ENCODE results near the gene TCF4.

The TCF4 gene

GRCh38 chr18:55547705-55548056 is 40.3 kb downstream of the TCF4 start:
- in situ Hi-C loops (cut with HindIII; ENCODE audit: low sequenced_read_pairs) = no loop called here

GRCh38 chr18:55546851-55547704 is 40.9 kb downstream of the TCF4 start:
- in situ Hi-C loops (cut with HindIII; ENCODE audit: low sequenced_read_pairs) = no loop called here

GRCh38 chr18:55544014-55544413 is 44.0 kb downstream of the TCF4 start:
- in situ Hi-C loops (cut with HindIII; ENCODE audit: low sequenced_read_pairs) = no loop called here

- in situ Hi-C loops (cut with HindIII; ENCODE audit: low sequenced_read_pairs) = no loop called here
Observed at GRCh38 chr18:55543130-55543704, 44.8 kb downstream of the TCF4 start.

GRCh38 chr18:55541571-55541970 is 46.4 kb downstream of the TCF4 start:
- in situ Hi-C loops (cut with HindIII; ENCODE audit: low sequenced_read_pairs) = no loop called here

GRCh38 chr18:55539240-55539639 is 48.8 kb downstream of the TCF4 start:
- in situ Hi-C loops (cut with HindIII; ENCODE audit: low sequenced_read_pairs) = no loop called here

- in situ Hi-C loops (cut with HindIII; ENCODE audit: low sequenced_read_pairs) = no loop called here
Observed at GRCh38 chr18:55534996-55535395, 53.0 kb downstream of the TCF4 start.

- in situ Hi-C loops (cut with HindIII; ENCODE audit: low sequenced_read_pairs) = no loop called here
Observed at GRCh38 chr18:55534547-55534946, 53.4 kb downstream of the TCF4 start.

- in situ Hi-C loops (cut with HindIII; ENCODE audit: low sequenced_read_pairs) = no loop called here
Observed at GRCh38 chr18:55530166-55530565, 57.8 kb downstream of the TCF4 start.

- in situ Hi-C loops (cut with HindIII; ENCODE audit: low sequenced_read_pairs) = no loop called here
Observed at GRCh38 chr18:55529581-55529980, 58.4 kb downstream of the TCF4 start.

- in situ Hi-C loops (cut with HindIII; ENCODE audit: low sequenced_read_pairs) = no loop called here
Observed at GRCh38 chr18:55525845-55526244, 62.1 kb downstream of the TCF4 start.

- in situ Hi-C loops (cut with HindIII; ENCODE audit: low sequenced_read_pairs) = no loop called here
Observed at GRCh38 chr18:55524353-55525073, 63.5 kb downstream of the TCF4 start.

- in situ Hi-C loops (cut with HindIII; ENCODE audit: low sequenced_read_pairs) = no loop called here
Observed at GRCh38 chr18:55523001-55523400, 65.0 kb downstream of the TCF4 start.

- in situ Hi-C loops (cut with HindIII; ENCODE audit: low sequenced_read_pairs) = no loop called here
Observed at GRCh38 chr18:55522011-55522410, 66.0 kb downstream of the TCF4 start.

GRCh38 chr18:55517055-55517454 is 70.9 kb downstream of the TCF4 start:
- in situ Hi-C loops (cut with HindIII; ENCODE audit: low sequenced_read_pairs) = no loop called here

GRCh38 chr18:55515941-55516710 is 71.9 kb downstream of the TCF4 start:
- in situ Hi-C loops (cut with HindIII; ENCODE audit: low sequenced_read_pairs) = no loop called here

- in situ Hi-C loops (cut with HindIII; ENCODE audit: low sequenced_read_pairs) = no loop called here
Observed at GRCh38 chr18:55515214-55515613, 72.8 kb downstream of the TCF4 start.

GRCh38 chr18:55513161-55513560 is 74.8 kb downstream of the TCF4 start:
- in situ Hi-C loops (cut with HindIII; ENCODE audit: low sequenced_read_pairs) = no loop called here

GRCh38 chr18:55511277-55511676 is 76.7 kb downstream of the TCF4 start:
- in situ Hi-C loops (cut with HindIII; ENCODE audit: low sequenced_read_pairs) = no loop called here

GRCh38 chr18:55510809-55511208 is 77.2 kb downstream of the TCF4 start:
- in situ Hi-C loops (cut with HindIII; ENCODE audit: low sequenced_read_pairs) = no loop called here

- in situ Hi-C loops (cut with HindIII; ENCODE audit: low sequenced_read_pairs) = no loop called here
Observed at GRCh38 chr18:55509631-55510324, 78.2 kb downstream of the TCF4 start.

All from DLD1 (cell line).